Vagina (tissue), 2 donors: ENCODE data around the gene UMODL1. TPM values are rescaled to one million over a fixed set of nuclear protein-coding genes. Genes with fewer than 3 reads are reported as not detected.

Experiments
- DNase-seq, 2 donors: peaks; one replicate each; pipeline ENCODE4 v3.0.0-alpha.2; 2017; ENCODE audit errors: extremely low spot score in 2 of 2
- H3K27ac ChIP-seq: fragments of 200-600 bp; sonication (generic); one replicate; pipeline ENCODE4 v1.5.1; 2019
- H3K27me3 ChIP-seq: fragments of 200-600 bp; sonication (generic); one replicate; pipeline ENCODE4 v1.5.1; 2019
- H3K36me3 ChIP-seq, 2 donors: fragments of 200-600 bp; sonication (generic); one replicate each; pipeline ENCODE4 v1.5.1; 2017 to 2019
- H3K4me1 ChIP-seq: fragments of 200-600 bp; sonication (generic); one replicate; pipeline ENCODE4 v1.5.1; 2019
- H3K4me3 ChIP-seq, 2 donors: fragments of 200-600 bp; sonication (generic); 1 replicate in 1 of 2; 2 replicates in 1 of 2; pipeline ENCODE4 v1.5.1; 2016 to 2019
- H3K9me3 ChIP-seq: fragments of 200-600 bp; sonication (generic); one replicate; pipeline ENCODE4 v1.5.1; 2019
- POLR2A ChIP-seq, 2 donors: fragments of 450-650 bp; IDR thresholded peaks; one replicate each; pipeline ENCODE4 v1.6.1; 2017; ENCODE audit warnings: antibody characterized with exemption in 2 of 2, mild to moderate bottlenecking in 2 of 2, moderate library complexity in 2 of 2
- POLR2AphosphoS5 ChIP-seq, 2 donors: sonication (generic); formaldehyde crosslinking; IDR thresholded peaks; one replicate each; pipeline ENCODE4 v1.9.0; 2017; ENCODE audit warnings: antibody characterized with exemption in 2 of 2, mild to moderate bottlenecking in 2 of 2, low read depth in 1 of 2; ENCODE audit not compliant: insufficient read depth in 1 of 2
- intact Hi-C: fragments of 100-400 bp; cut with DNase I; formaldehyde crosslinking; loops from one replicate; pipeline ENCODE4 v1.15.1; 2023
- total RNA-seq: library from RNA; depleted of rRNA; stranded (reverse); fragments of >200 nt; gene quantifications from one replicate; pipeline ENCODE4 v1.2.3, GENCODE V29; 2016
- TF ChIP-seq, protein P1 (sequence below), 3 experiments: fragments of 450-650 bp in 2 of 3; fragments of 200-600 bp in 1 of 3; sonication (generic) in 1 of 3; IDR thresholded peaks; one replicate each; pipeline ENCODE4 v1.5.1; 2017 to 2019; ENCODE audit warnings: antibody characterized with exemption in 3 of 3, mild to moderate bottlenecking in 2 of 3, moderate library complexity in 2 of 3

UMODL1 gene
- total RNA-seq, 1 donor from 2014 or later = not detected

DNA sequence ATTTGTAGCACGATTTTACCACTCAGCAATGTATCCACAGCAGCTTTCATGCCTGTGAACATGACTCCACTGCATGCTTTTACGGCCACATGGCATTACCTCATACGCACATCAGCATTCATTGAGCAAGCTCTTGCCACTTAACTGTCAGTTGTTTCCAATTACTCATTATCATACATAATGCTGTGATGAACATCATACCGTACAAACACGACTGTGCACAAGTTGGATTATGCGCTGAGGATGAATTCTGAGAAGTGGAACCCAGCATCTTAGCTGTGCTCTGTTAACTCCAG is 9.6 kb downstream of the UMODL1 start:
- H3K27ac ChIP-seq = peak overlapping the region; percentile 69
- no peak for TF ChIP-seq POLR2AphosphoS5 (IDR thresholded peaks at IDR 0.05; ENCODE audit: insufficient read depth in 1 of 2, low read depth in 1 of 2)
- TF ChIP-seq POLR2A (IDR thresholded peaks at IDR 0.05) = no peak
- TF ChIP-seq, protein P1, sequence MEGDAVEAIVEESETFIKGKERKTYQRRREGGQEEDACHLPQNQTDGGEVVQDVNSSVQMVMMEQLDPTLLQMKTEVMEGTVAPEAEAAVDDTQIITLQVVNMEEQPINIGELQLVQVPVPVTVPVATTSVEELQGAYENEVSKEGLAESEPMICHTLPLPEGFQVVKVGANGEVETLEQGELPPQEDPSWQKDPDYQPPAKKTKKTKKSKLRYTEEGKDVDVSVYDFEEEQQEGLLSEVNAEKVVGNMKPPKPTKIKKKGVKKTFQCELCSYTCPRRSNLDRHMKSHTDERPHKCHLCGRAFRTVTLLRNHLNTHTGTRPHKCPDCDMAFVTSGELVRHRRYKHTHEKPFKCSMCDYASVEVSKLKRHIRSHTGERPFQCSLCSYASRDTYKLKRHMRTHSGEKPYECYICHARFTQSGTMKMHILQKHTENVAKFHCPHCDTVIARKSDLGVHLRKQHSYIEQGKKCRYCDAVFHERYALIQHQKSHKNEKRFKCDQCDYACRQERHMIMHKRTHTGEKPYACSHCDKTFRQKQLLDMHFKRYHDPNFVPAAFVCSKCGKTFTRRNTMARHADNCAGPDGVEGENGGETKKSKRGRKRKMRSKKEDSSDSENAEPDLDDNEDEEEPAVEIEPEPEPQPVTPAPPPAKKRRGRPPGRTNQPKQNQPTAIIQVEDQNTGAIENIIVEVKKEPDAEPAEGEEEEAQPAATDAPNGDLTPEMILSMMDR (IDR thresholded peaks at IDR 0.05) = no peak
- no peak overlapping the region for H3K4me3 ChIP-seq

DNA sequence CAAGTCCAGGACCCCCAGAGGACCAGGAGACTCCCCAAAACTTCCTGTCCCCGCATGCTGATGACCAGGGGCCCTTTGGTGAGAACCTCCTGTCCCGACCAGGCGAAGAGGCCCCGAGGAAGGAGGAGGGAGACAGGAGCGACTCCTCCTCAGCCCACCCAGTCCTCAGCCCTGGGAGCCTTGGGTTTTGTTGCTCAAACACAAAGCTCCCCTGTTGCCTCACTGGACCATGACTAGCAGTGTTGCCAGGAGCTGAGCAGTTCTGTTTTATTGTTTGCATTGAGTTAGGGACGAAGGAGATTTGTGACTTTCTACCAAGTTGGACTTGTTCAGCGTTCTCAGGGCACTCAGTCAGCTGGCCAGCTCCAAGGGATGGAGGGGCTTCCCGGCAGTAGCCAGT is 10.0 kb downstream of the UMODL1 start:
- DNase-seq = no peak
- intact Hi-C loops = no loop called here
- Histone ChIP-seq H3K27ac (peak overlapping the region; percentile 69), H3K4me1 (peaks cover 24% of the 10 kb centered on the region), H3K9me3 (no peaks in the 10 kb centered on the region), H3K27me3 (no peaks in the 10 kb centered on the region), H3K4me3 (no peak overlapping the region), H3K36me3 (no peaks in the 10 kb centered on the region)
- TF ChIP-seq, protein P1 (IDR thresholded peaks at IDR 0.05) = no peak
- TF ChIP-seq POLR2AphosphoS5 (IDR thresholded peaks at IDR 0.05; ENCODE audit: insufficient read depth in 1 of 2, low read depth in 1 of 2) (peak in 1 of 2 donors; percentile 40), POLR2A (IDR thresholded peaks at IDR 0.05) (no peak)

More for the DNA sequence above, 9.6 kb downstream of the UMODL1 start:
- DNase-seq = no peak
- peaks cover 24% of the 10 kb centered on the region for H3K4me1 ChIP-seq
- H3K36me3 ChIP-seq = no peaks in the 10 kb centered on the region
- H3K9me3 ChIP-seq = no peaks in the 10 kb centered on the region
- no peaks in the 10 kb centered on the region for H3K27me3 ChIP-seq
- intact Hi-C loops = no loop called here

DNA sequence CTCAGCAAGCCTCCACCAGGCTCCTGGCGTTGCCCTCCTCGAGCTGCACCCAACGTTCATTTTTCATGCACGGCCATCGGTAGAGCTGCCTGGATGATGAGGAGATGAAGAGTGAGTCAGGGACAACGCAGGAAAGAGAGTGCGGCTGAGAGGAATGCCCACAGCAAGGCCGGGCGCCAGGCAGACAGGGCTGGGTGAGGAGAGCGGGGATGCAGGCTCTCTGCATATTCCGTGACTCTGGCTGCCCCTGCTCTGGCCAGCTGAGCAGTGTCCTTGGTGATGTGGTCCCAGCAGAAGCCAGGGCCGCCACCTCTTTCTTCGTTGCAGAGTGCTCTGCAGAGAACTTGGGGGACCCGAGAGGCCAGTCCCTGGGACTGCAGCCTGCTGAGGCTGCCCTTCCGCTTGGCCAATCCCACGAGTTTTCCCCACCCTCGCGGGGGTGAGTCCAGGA is 10.8 kb downstream of the UMODL1 start:
- intact Hi-C loops = no loop called here
- DNase-seq = no peak
- no peak overlapping the region for H3K4me3 ChIP-seq
- no peaks in the 10 kb centered on the region for H3K36me3 ChIP-seq
- H3K27ac ChIP-seq = no peak overlapping the region
- peaks cover 24% of the 10 kb centered on the region for H3K4me1 ChIP-seq
- TF ChIP-seq POLR2AphosphoS5 (IDR thresholded peaks at IDR 0.05; ENCODE audit: insufficient read depth in 1 of 2, low read depth in 1 of 2) = no peak
- TF ChIP-seq, protein P1 (IDR thresholded peaks at IDR 0.05) = no peak
- TF ChIP-seq POLR2A (IDR thresholded peaks at IDR 0.05) = no peak
- H3K27me3 ChIP-seq = no peaks in the 10 kb centered on the region
- no peaks in the 10 kb centered on the region for H3K9me3 ChIP-seq

DNA sequence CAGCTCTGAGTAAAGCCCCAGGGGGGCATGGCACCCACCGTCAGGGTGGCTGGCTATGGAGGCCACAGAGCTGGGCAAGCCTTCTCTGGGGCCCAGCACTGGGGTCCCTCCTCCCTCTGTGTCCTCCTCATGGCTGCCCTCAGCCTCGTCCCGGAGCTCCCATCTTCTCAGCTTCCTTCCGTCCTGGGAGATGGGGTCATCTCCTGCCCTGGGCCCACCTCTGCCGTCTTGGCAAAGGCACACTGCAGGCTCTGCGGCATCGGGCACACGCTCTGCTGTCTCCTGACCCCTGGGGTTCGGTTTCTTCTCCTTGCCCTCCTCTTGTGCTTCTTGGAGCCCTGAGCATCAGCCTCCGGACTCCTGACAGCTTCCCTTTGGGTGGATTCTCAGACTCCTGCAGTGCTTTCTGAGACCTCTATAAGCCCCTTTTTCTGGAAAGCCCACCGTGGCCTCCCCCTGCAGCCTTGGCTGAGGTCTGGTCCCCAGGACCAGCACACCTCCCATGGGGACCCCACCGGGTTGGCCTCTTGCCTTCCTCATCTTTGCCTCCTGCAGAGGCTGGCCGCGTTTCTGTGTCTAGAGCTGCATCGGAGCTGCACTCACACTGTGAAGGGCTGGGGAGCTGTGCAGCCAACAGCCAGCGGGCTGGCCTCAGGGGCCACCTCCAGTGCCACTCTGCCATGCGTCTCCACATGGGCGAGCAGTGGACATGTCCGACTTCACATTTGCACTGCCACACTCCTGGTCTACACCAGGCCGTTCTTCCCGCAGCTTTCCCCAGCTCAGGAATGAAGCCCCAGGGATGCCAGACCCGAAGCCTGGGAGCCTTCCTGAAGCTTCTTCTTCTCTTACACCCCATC is 11.6 kb downstream of the UMODL1 start:
- intact Hi-C loops = no loop called here
- H3K27ac ChIP-seq = no peak overlapping the region
- no peaks in the 10 kb centered on the region for H3K27me3 ChIP-seq
- peaks cover 24% of the 10 kb centered on the region for H3K4me1 ChIP-seq
- TF ChIP-seq, protein P1 (IDR thresholded peaks at IDR 0.05) = no peak
- no peak for TF ChIP-seq POLR2A (IDR thresholded peaks at IDR 0.05)
- TF ChIP-seq POLR2AphosphoS5 (IDR thresholded peaks at IDR 0.05; ENCODE audit: insufficient read depth in 1 of 2, low read depth in 1 of 2) = no peak
- H3K36me3 ChIP-seq = no peaks in the 10 kb centered on the region
- H3K9me3 ChIP-seq = no peaks in the 10 kb centered on the region
- DNase-seq = no peak
- no peak overlapping the region for H3K4me3 ChIP-seq

DNA sequence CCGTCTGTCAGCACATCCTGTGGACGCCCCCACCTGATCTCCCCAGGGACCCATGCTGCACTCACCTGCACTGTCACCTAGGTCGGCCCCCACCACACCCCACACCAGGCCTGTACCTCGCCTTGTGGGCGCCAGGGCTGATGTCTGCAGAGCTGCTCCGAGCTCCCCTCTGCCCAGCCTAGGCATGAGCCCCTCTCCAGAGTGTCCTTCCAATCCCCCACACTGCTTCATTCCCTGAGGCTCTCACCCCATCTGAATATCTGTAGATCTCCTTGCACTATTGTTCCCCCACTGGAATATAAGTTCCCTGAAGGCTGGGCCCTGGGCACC is 12.2 kb downstream of the UMODL1 start:
- H3K27ac ChIP-seq = no peak overlapping the region
- no peaks in the 10 kb centered on the region for H3K36me3 ChIP-seq
- H3K9me3 ChIP-seq = no peaks in the 10 kb centered on the region
- H3K4me3 ChIP-seq = no peak overlapping the region
- H3K27me3 ChIP-seq = no peaks in the 10 kb centered on the region
- no peak for DNase-seq
- intact Hi-C loops = no loop called here
- H3K4me1 ChIP-seq = peaks cover 24% of the 10 kb centered on the region
- TF ChIP-seq, protein P1 (IDR thresholded peaks at IDR 0.05) = no peak
- TF ChIP-seq POLR2A (IDR thresholded peaks at IDR 0.05) (no peak), POLR2AphosphoS5 (IDR thresholded peaks at IDR 0.05; ENCODE audit: insufficient read depth in 1 of 2, low read depth in 1 of 2) (no peak)
